Aorta (tissue), 5 donors: ENCODE data around the gene CCHCR1. TPM values are rescaled to one million over a fixed set of nuclear protein-coding genes. Genes with fewer than 3 reads are reported as not detected.
A peak's percentile ranks its signal among the peaks of the same experiment; 100 is the strongest.
"Not testable (repeated sequence)": the region's sequence is repeated elsewhere in the genome, so short reads cannot be mapped to it uniquely, and the experiment has no call there.

Experiments used
- ATAC-seq: fragments of 200-7000 bp; cut with Tn5 transposase; one replicate; pipeline ENCODE4 v1.9.1; 2022; ENCODE audit warnings: moderate library complexity; ENCODE audit not compliant: low FRiP score
- DNase-seq, 2 donors: peaks; one replicate each; pipeline ENCODE4 v3.0.0-alpha.2; 2020
- H3K27ac ChIP-seq, 2 donors: one replicate each; pipeline ENCODE4 v1.5.1; 2013; ENCODE audit warnings: low read length in 2 of 2, mild to moderate bottlenecking in 2 of 2, moderate library complexity in 2 of 2, control low read depth in 1 of 2, inconsistent platforms in 1 of 2, low read depth in 1 of 2
- H3K27me3 ChIP-seq, 2 donors: one replicate each; pipeline ENCODE4 v1.6.1; 2013; ENCODE audit warnings: control low read depth in 1 of 2, low read length in 1 of 2, mild to moderate bottlenecking in 1 of 2, moderate library complexity in 1 of 2; ENCODE audit not compliant: insufficient read depth in 2 of 2, control insufficient read depth in 1 of 2
- H3K36me3 ChIP-seq, 2 donors: one replicate each; pipeline ENCODE4 v1.6.1; 2013; ENCODE audit warnings: control low read depth in 1 of 2, low read length in 1 of 2, mild to moderate bottlenecking in 1 of 2; ENCODE audit not compliant: insufficient read depth in 2 of 2, control insufficient read depth in 1 of 2
- H3K4me1 ChIP-seq, 2 donors: one replicate each; pipeline ENCODE4 v1.6.1; 2013; ENCODE audit warnings: low read length in 2 of 2, control low read depth in 1 of 2, mild to moderate bottlenecking in 1 of 2, moderate library complexity in 1 of 2; ENCODE audit not compliant: insufficient read depth in 2 of 2, control insufficient read depth in 1 of 2
- H3K4me3 ChIP-seq, 2 donors: one replicate each; pipeline ENCODE4 v1.5.1; 2013; ENCODE audit warnings: low read length in 2 of 2, control low read depth in 1 of 2, mild to moderate bottlenecking in 1 of 2
- H3K9me3 ChIP-seq: one replicate; pipeline ENCODE4 v1.6.1; 2013; ENCODE audit warnings: mild to moderate bottlenecking, low read length; ENCODE audit not compliant: control insufficient read depth
- WGBS, 2 donors: extraction: QIAGEN DNeasy Blood & Tissue Kit; methylation state at CpG; one replicate each; pipeline ENCODE4 v1.1.7; 2013; 5-methylcytosine and 5-hydroxymethylcytosine counted together
- intact Hi-C, 2 donors: fragments of 100-400 bp; cut with DNase I; formaldehyde crosslinking; loops; one replicate each; pipeline versions ENCODE4 v1.14.2 to v1.15.0; 2022
- long read RNA-seq, 2 donors: library from polyadenylated mRNA; unstranded; transcript quantifications; one replicate each; pipeline ENCODE4 v2.0.0, GENCODE V29; 2020 to 2021
- polyA plus RNA-seq, 2 donors: library from polyadenylated mRNA; stranded (reverse); fragments of 200-250 nt; gene quantifications; one replicate each; pipeline ENCODE4 v1.2.3, GENCODE V29; 2013
- total RNA-seq, 2 donors: library from RNA; stranded (reverse); fragmentation: NEBNext Ultra II Directional; extraction: Animal tissue kit (Norgen Biotek cat#: 25700); gene quantifications; one replicate each; pipeline ENCODE4 v1.2.1, GENCODE V29; 2021
- donor health status: healthy with polysubstance abuse.
- donor health status: Bipolar disorder and iron deficiency.
- donor health status: DM: no; HTN: no; CAD: no.
- donor health status: DM: no; HTN: no; CAD: no.
- donor health status: DM: yes; HTN: yes; CAD: no.

The CCHCR1 gene, protein sequence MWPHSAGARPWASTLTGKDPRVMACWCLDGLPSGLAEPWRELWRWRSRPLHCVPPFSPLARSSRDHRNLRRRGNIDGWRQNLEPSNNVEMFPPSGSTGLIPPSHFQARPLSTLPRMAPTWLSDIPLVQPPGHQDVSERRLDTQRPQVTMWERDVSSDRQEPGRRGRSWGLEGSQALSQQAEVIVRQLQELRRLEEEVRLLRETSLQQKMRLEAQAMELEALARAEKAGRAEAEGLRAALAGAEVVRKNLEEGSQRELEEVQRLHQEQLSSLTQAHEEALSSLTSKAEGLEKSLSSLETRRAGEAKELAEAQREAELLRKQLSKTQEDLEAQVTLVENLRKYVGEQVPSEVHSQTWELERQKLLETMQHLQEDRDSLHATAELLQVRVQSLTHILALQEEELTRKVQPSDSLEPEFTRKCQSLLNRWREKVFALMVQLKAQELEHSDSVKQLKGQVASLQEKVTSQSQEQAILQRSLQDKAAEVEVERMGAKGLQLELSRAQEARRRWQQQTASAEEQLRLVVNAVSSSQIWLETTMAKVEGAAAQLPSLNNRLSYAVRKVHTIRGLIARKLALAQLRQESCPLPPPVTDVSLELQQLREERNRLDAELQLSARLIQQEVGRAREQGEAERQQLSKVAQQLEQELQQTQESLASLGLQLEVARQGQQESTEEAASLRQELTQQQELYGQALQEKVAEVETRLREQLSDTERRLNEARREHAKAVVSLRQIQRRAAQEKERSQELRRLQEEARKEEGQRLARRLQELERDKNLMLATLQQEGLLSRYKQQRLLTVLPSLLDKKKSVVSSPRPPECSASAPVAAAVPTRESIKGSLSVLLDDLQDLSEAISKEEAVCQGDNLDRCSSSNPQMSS
- total RNA-seq (10 to 100 TPM; 13.7 to 23.2 TPM), polyA plus RNA-seq (10 to 100 TPM in 1 of 2 donors, 1 to 10 TPM in 1; 7.0 to 21.3 TPM)
- long read RNA-seq, donor 1, transcript CCHCR1-201 (18 exons, 2,625 nt), result major isoform, 31 of 68 reads
- long read RNA-seq, donor 1, partial matches to known transcripts, result 17 of 68 reads
- long read RNA-seq, donor 1, other reads (novel, unspliced or antisense), result 18 of 68 reads
- long read RNA-seq, donor 2, partial matches to known transcripts, result 4 of 10 reads
- long read RNA-seq, donor 2, other reads (novel, unspliced or antisense), result 5 of 10 reads

DNA sequence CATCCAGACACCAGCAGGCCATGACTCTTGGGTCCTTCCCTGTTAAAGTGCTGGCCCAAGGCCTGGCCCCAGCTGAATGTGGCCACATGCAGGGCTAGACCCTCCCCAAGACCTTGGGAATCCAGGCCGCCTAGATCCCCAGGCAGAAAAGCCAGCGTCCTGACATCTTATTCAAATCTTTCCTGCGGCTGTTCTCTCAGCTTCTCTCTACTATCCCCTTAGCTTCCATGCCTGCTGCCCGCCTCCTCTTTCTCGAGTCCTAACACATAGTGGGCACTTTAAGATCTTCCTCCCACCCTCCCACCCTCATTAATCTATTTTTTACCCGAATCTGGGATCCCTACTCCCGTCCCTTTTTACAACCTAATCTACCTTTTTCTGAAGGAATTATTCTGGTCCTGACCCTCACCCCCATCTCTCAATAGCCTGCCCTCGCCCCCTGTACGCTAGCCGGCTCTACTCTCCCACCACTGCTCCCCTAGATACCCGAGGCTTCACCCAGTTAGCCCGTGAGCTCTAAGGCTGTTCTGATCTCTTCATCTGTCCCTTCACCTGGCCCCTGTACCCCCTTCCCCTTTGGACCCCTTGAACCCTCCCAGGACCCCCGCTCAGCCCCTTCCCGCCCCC lies at the start of gene CCHCR1:
Gene CCHCR1 (minus strand): TSS at position 290 of the 627 bp plus-strand sequence. CDS start 202 bp downstream, at position 88.
- H3K27me3 ChIP-seq, result no peaks in the 10 kb centered on the region
- ATAC-seq (no peak), DNase-seq (no peak)
- no peaks in the 10 kb centered on the region for H3K9me3 ChIP-seq
- peak within 1 kb of the TSS in 1 of 2 donors; percentile 41 for H3K27ac ChIP-seq
- intact Hi-C loops, result no loop called here
- H3K4me3 ChIP-seq, result peak within 1 kb of the TSS; percentile 59 to 61
- WGBS, 2 donors, result 3 to 5% methylated on average over 14 of the region's 14 CpGs
- H3K4me1 ChIP-seq, result no peaks in the 10 kb centered on the region
- H3K36me3 ChIP-seq, result no peaks in the 10 kb centered on the region

DNA sequence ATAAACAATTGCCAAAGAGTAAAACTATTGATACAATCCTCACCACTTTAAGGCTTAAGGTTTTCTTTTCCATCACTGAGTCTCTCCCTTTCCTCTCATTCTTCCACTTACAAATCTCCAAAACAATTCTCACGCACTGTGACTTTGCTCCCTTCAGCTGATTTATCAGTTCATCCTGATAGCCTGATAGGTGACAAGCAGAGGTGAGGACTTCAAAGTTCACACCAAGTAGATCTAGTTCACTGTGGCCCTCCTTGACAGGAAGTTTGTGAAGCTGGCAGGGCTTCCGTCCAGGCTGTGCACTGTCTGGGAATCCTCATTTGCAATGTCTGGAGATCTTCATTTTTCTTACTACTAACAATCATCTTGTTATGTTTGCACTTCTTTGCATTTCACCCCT lies 48.0 kb upstream of the CCHCR1 start:
- Histone ChIP-seq H3K4me1 (peaks cover 5 to 9% of the 10 kb centered on the region in 2 donors), H3K4me3 (no peak overlapping the region), H3K9me3 (no peaks in the 10 kb centered on the region), H3K27me3 (no peaks in the 10 kb centered on the region), H3K27ac (no peak overlapping the region), H3K36me3 (no peaks in the 10 kb centered on the region)
- ATAC-seq, result no peak
- no peak for DNase-seq
- WGBS, 2 donors, result 76 to 88% methylated on average over 2 of the region's 2 CpGs
- intact Hi-C loops, result no loop called here

DNA sequence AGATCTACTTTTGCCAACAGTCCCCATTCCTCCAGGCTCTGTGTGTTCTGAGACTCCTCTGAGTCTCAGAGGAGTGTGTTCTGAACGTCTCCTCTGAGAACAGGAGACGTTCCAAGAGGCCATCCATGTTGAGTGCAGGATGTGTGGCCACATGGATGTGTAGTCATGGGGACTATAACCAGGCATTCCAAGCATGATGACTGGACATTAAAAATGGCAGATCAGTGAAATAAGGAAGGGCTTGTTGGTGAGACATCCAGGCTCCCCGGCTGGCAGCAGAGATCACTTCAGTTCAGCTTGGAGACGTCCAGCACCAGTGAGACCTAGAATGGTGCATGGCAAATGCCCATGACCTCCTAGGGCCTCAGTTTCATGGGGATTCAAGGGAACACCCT lies 47.1 kb upstream of the CCHCR1 start:
- intact Hi-C loops, result loop anchor here in 1 of 2 donors (5.0 kb wide), 1 partner anchor 63 kb away; no protein-coding TSS in a partner anchor
- Histone ChIP-seq H3K4me1 (peaks cover 3 to 5% of the 10 kb centered on the region in 2 donors), H3K27me3 (no peaks in the 10 kb centered on the region), H3K9me3 (no peaks in the 10 kb centered on the region), H3K4me3 (no peak overlapping the region), H3K27ac (no peak overlapping the region), H3K36me3 (no peaks in the 10 kb centered on the region)
- 57 to 62% methylated on average over 4 of the region's 4 CpGs for WGBS, 2 donors
- ATAC-seq, result no peak
- DNase-seq, result no peak

DNA sequence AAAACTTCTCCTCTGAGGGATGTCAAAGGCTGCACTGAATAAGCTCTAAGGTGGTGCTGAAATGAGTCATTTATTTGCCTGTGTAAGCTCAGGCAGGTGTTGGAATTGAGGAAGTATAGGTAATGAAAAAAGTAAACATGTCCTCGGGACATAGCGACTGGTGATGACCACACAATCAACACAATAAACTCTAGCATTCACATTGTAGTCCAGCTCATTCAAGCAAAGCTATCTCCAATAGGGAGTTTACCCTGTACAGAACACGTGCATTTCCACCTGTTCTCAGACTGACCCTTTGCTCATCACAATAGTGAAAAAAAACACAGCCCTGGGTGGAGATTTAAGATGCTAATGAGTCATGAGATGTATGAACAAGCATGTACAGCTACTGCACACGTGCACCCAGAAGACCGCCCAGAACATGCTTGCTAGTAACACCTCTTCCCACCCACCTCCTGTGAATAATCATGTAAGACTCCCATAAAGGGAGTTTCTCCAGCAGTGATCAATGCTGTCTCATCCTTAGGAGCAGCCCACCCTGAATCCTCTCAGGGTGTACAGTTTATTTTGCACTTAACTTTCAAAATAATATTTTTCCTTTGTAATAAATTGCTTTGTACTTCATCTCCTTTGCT lies 45.9 kb upstream of the CCHCR1 start:
- Histone ChIP-seq H3K4me1 (peaks cover 0 to 5% of the 10 kb centered on the region in 2 donors), H3K27me3 (no peaks in the 10 kb centered on the region), H3K9me3 (no peaks in the 10 kb centered on the region), H3K4me3 (no peak overlapping the region), H3K27ac (peak overlapping the region in 1 of 2 donors; percentile 29), H3K36me3 (no peaks in the 10 kb centered on the region)
- intact Hi-C loops, result loop anchor here in 1 of 2 donors (5.0 kb wide), 1 partner anchor 64 kb away; no protein-coding TSS in a partner anchor
- WGBS, 2 donors, result 39 to 46% methylated on average over 5 of the region's 5 CpGs
- DNase-seq, result no peak
- ATAC-seq, result no peak

DNA sequence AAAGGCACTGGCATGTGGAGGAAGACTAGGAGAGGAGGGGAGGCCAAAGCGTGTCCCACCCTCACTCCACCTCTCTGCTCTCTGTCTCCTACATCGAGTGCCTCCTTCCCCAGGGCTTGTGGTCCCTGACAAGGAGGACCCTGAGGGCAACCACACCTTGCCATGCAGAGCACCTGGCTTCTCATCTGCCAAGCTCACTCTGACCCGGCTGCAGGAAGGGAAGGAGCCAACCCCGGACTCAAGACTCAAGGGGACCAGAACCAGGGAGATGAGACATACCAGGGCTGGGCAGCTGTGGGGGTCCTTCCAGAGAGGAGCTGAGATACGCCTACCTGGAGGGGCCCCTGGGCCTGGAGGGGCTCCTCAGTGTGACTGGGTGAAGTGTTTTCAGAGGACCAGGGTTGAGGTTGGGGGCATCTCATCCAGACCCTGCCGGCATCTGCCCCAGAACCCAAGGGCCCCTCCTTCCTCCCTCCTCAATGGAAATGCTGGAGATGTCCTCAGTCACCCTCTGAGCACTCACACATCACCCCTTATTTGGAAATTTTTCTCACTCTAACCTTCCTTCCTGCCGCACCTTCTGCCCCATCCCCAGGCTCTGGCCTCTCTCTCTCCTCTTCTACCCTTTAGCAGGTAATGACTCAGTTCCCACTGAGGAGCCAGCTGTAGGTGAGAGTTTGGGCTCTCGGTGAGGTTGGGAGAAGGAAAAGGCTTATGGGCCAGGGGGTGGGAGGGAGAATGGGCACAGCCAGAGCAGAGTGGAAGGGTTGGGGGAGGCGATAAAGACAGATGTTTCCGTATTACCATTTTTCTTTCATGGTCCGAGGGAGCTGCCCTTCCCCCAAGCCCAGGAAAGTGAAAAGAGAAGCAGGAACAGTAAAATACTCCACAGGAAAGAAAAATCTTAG lies 44.9 kb upstream of the CCHCR1 start:
- no peaks in the 10 kb centered on the region for H3K36me3 ChIP-seq
- WGBS, 2 donors, result 42 to 48% methylated on average over 11 of the region's 11 CpGs
- H3K27me3 ChIP-seq, result no peaks in the 10 kb centered on the region
- H3K4me1 ChIP-seq, result peaks cover 0 to 3% of the 10 kb centered on the region in 2 donors
- DNase-seq (no peak), ATAC-seq (no peak)
- intact Hi-C loops, result loop anchor here in 1 of 2 donors (5.0 kb wide), 1 partner anchor 65 kb away; no protein-coding TSS in a partner anchor
- no peaks in the 10 kb centered on the region for H3K9me3 ChIP-seq
- H3K27ac ChIP-seq, result peak overlapping the region in 1 of 2 donors; percentile 26
- no peak overlapping the region for H3K4me3 ChIP-seq

DNA sequence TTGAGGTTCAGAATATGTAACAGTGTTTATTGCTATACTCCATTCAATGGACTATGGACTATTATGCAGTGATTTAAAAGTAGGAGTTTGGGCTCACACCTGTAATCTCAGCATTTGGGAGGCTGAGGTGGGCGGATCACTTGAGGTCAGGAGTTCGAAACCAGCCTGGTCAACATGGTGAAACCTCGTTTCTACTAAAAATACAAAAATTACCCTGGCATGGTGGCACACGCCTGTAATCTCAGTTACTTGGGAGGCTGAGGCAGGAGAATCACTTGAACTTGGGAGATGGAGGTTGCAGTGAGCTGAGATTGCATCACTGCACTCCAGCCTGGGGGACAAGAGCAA lies 41.5 kb upstream of the CCHCR1 start:
- ATAC-seq, H3K27me3 ChIP-seq, H3K9me3 ChIP-seq, H3K4me1 ChIP-seq, H3K36me3 ChIP-seq, H3K4me3 ChIP-seq, DNase-seq, intact Hi-C loops, H3K27ac ChIP-seq: not testable (repeated sequence)
- whole genome bisulfite sequencing, 2 donors, result 95 to 97% methylated on average over 4 of the region's 4 CpGs

DNA sequence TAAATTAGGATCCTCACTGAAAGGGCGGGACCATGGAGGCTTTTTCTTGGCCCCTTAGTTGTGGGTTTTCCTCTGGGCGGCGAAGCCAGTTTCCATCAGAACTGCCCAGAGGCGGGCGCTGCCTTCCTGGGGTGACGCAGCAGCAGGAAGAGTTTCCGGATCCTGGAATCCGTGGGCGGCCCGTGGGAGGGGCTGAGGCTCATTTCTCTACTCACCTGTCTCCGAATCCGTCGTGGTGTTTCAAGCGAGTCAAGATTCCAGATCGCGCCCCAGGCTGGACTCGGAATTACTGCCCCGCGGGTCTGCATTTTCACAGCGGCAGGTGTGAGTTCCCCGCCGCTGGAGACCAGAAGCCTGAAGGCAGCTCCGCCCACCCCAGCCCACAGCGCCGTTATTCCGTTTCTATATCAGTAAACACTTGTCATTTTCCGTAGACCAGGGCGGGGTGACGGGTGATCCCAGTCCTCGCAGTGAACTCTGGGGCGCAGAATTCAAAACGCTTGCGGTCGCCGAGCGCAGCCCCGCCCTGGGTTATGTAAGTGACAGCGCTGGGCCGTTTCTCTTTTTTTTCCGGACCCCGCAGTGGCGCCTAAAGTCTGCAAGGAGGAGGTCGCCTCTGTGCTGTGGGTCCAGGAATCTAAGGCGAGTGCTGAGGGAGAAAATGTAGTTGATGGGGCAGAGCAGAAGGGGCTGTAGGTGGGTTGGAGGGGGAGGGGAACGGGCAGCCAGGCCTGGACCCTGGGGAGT lies 40.1 kb upstream of the CCHCR1 start:
- Histone ChIP-seq H3K36me3 (no peaks in the 10 kb centered on the region), H3K27ac (peak overlapping the region; percentile 59 to 78), H3K9me3 (no peaks in the 10 kb centered on the region), H3K4me1 (no peaks in the 10 kb centered on the region), H3K4me3 (peak overlapping the region; percentile 57 to 77), H3K27me3 (no peaks in the 10 kb centered on the region)
- intact Hi-C loops, result loop anchor here in 1 of 2 donors (1.0 to 2.0 kb wide), 2 partner anchors 75 to 170 kb away; partner anchors contain the start of gene HLA-C
- ATAC-seq (peak; percentile 94), DNase-seq (peak; percentile 96)
- 0% methylated on average over 45 of the region's 45 CpGs for WGBS, 2 donors
